CD8-positive, alpha-beta memory T cell (primary cell): ENCODE data around the gene SEMA3C. TPM values are rescaled to one million over a fixed set of nuclear protein-coding genes. Genes with fewer than 3 reads are reported as not detected.

ENCODE experiments used
- CTCF ChIA-PET: fragments of 350-600 bp; sonication (Branson Sonifier 250); formaldehyde crosslinking; loops from one replicate; lab custom pipeline; 2021; ENCODE audit warnings: antibody characterized with exemption; lab: Charles Lee
- POLR2A ChIA-PET: fragments of 350-600 bp; sonication (Branson Sonifier 250); formaldehyde crosslinking; loops from one replicate; lab custom pipeline; 2021; ENCODE audit warnings: antibody characterized with exemption; lab: Charles Lee
- DNase-seq, 5 donors: peaks; one replicate each; pipeline versions ENCODE4 v3.0.0 to v3.0.0-alpha.2; 2020 to 2022; ENCODE audit warnings: mixed read lengths in 1 of 5
- H3K27ac ChIP-seq: one replicate; pipeline ENCODE4 v1.7.0; 2013; ENCODE audit warnings: low read depth, mild to moderate bottlenecking, low read length, moderate library complexity
- H3K27me3 ChIP-seq: 2 replicates; pipeline ENCODE4 v1.7.0; 2013; ENCODE audit warnings: low read length, mild to moderate bottlenecking; ENCODE audit not compliant: insufficient read depth, poor library complexity, severe bottlenecking
- H3K36me3 ChIP-seq: 2 replicates; pipeline ENCODE4 v1.7.0; 2013; ENCODE audit warnings: mild to moderate bottlenecking, low read length, moderate library complexity; ENCODE audit not compliant: insufficient read depth
- H3K4me1 ChIP-seq: 2 replicates; pipeline ENCODE4 v1.7.0; 2013; ENCODE audit warnings: mild to moderate bottlenecking, low read length, moderate library complexity; ENCODE audit not compliant: insufficient read depth
- H3K4me3 ChIP-seq: 2 replicates; pipeline ENCODE4 v1.7.0; 2013; ENCODE audit warnings: mild to moderate bottlenecking, low read length
- H3K9me3 ChIP-seq: 2 replicates; pipeline ENCODE4 v1.7.0; 2013; ENCODE audit warnings: mild to moderate bottlenecking, low read length
- H3K27ac Mint-ChIP-seq, 8 donors: one replicate each; pipeline ENCODE4 v1.8.0; 2020 to 2021; ENCODE audit warnings: mixed read lengths in 8 of 8, mild to moderate bottlenecking in 6 of 8, inconsistent platforms in 3 of 8, moderate library complexity in 3 of 8
- H3K27me3 Mint-ChIP-seq, 2 donors: one replicate each; pipeline ENCODE4 v1.8.0; 2020 to 2021; ENCODE audit warnings: mixed read lengths in 2 of 2, mild to moderate bottlenecking in 1 of 2, moderate library complexity in 1 of 2
- H3K36me3 Mint-ChIP-seq, 3 donors: one replicate each; pipeline ENCODE4 v1.8.0; 2020 to 2021; ENCODE audit warnings: mixed read lengths in 3 of 3, inconsistent platforms in 1 of 3, mild to moderate bottlenecking in 1 of 3
- H3K4me1 Mint-ChIP-seq, 3 donors: one replicate each; pipeline ENCODE4 v1.8.0; 2020 to 2021; ENCODE audit warnings: mixed read lengths in 3 of 3, inconsistent platforms in 1 of 3, mild to moderate bottlenecking in 1 of 3
- H3K4me3 Mint-ChIP-seq, 7 donors: one replicate each; pipeline ENCODE4 v1.8.0; 2020 to 2021; ENCODE audit warnings: mixed read lengths in 7 of 7, mild to moderate bottlenecking in 6 of 7, moderate library complexity in 4 of 7, inconsistent platforms in 2 of 7
- H3K9me3 Mint-ChIP-seq, 5 donors: one replicate each; pipeline ENCODE4 v1.8.0; 2020 to 2022; ENCODE audit warnings: mixed read lengths in 5 of 5, mild to moderate bottlenecking in 3 of 5, moderate library complexity in 2 of 5, inconsistent platforms in 1 of 5
- polyA plus RNA-seq: library from polyadenylated mRNA; unstranded; fragments of 300-500 nt; fragmentation: Illumina TruSeq; gene quantifications from one replicate; pipeline ENCODE4 v1.2.3, GENCODE V29; 2021
- total RNA-seq, 2 experiments: library from RNA; stranded (reverse); gene quantifications; one replicate each; pipeline ENCODE4 v1.2.3, GENCODE V29; 2021

Gene SEMA3C
- total and polyA plus RNA-seq, 3 experiments from 2014 or later: not detected

GRCh38 chr7:80826520-80827238 lies 92.2 kb downstream of the SEMA3C start:
- Histone ChIP-seq H3K27me3 (no peaks in the 10 kb centered on the region), H3K36me3 (no peaks in the 10 kb centered on the region), H3K9me3 (no peaks in the 10 kb centered on the region), H3K4me3 (no peak overlapping the region), H3K4me1 (no peaks in the 10 kb centered on the region), H3K27ac (no peak overlapping the region)
- Mint-ChIP-seq H3K27ac (no peak overlapping the region), H3K9me3 (peaks cover 5 to 10% (median 8%) of the 10 kb centered on the region in 5 donors), H3K36me3 (no peaks in the 10 kb centered on the region), H3K27me3 (no peaks in the 10 kb centered on the region), H3K4me1 (no peaks in the 10 kb centered on the region), H3K4me3 (no peak overlapping the region)
- CTCF ChIA-PET: no interaction called here
- POLR2A ChIA-PET: no interaction called here
- DNase-seq: no peak

DNA sequence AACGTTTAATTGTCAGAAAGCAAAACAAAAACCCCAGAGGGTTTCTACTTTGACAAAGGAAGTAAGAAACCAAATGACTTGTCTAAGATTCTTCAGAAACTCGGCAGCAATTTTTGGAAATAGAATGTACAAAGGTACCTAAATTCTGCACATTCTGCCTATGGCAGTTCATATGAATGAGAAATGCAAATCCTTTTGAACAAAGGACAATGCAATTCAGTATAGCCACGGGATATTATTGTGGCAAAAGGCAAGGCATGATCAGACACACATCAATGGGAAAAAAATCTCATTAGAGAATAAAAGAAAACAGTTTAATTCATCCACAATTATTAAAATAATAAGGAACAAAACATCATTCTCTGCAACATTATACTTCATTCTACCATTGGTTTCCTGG lies 93.4 kb downstream of the SEMA3C start:
- H3K4me1 Mint-ChIP-seq: no peaks in the 10 kb centered on the region
- H3K36me3 Mint-ChIP-seq: no peaks in the 10 kb centered on the region
- H3K4me1 ChIP-seq: no peaks in the 10 kb centered on the region
- no peak overlapping the region for H3K4me3 Mint-ChIP-seq
- no peak for DNase-seq
- no peaks in the 10 kb centered on the region for H3K27me3 ChIP-seq
- ChIA-PET CTCF (no interaction called here), POLR2A (no interaction called here)
- no peaks in the 10 kb centered on the region for H3K27me3 Mint-ChIP-seq
- H3K27ac ChIP-seq: no peak overlapping the region
- H3K36me3 ChIP-seq: no peaks in the 10 kb centered on the region
- H3K9me3 Mint-ChIP-seq: peaks cover 3 to 11% (median 5%) of the 10 kb centered on the region in 5 donors
- no peak overlapping the region for H3K4me3 ChIP-seq
- no peaks in the 10 kb centered on the region for H3K9me3 ChIP-seq
- no peak overlapping the region for H3K27ac Mint-ChIP-seq

DNA sequence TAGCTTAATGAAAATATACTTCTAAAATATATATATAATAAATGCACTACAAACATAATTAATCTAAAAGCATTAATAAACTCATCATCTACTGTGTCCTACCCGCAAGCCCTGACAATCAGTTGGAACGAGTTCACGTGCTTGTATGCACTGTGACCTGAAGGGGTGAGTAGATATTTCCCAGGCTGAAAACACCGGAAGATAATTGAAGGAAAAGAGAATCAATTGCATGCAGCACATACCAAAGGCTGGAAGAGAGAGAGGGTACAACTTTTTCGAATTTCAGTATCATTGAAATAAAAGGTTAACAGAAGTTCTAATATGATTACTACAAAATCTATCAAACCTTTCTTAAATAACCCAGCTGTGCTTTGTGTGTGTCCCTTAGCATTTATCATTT lies 94.6 kb downstream of the SEMA3C start:
- Mint-ChIP-seq H3K4me1 (no peaks in the 10 kb centered on the region), H3K36me3 (no peaks in the 10 kb centered on the region), H3K27ac (no peak overlapping the region), H3K27me3 (no peaks in the 10 kb centered on the region), H3K9me3 (peaks cover 3 to 14% (median 6%) of the 10 kb centered on the region in 5 donors), H3K4me3 (no peak overlapping the region)
- H3K36me3 ChIP-seq: no peaks in the 10 kb centered on the region
- H3K4me3 ChIP-seq: no peak overlapping the region
- no peaks in the 10 kb centered on the region for H3K27me3 ChIP-seq
- no peaks in the 10 kb centered on the region for H3K9me3 ChIP-seq
- no peak overlapping the region for H3K27ac ChIP-seq
- no peaks in the 10 kb centered on the region for H3K4me1 ChIP-seq
- POLR2A ChIA-PET: no interaction called here
- CTCF ChIA-PET: no interaction called here
- DNase-seq: no peak

- H3K4me3 Mint-ChIP-seq: no peak overlapping the region
- Histone ChIP-seq H3K4me1 (no peaks in the 10 kb centered on the region), H3K36me3 (no peaks in the 10 kb centered on the region), H3K9me3 (no peaks in the 10 kb centered on the region), H3K27ac (no peak overlapping the region), H3K4me3 (no peak overlapping the region), H3K27me3 (no peaks in the 10 kb centered on the region)
- no peaks in the 10 kb centered on the region for H3K4me1 Mint-ChIP-seq
- CTCF ChIA-PET: no interaction called here
- H3K9me3 Mint-ChIP-seq: peaks cover 3 to 18% (median 6%) of the 10 kb centered on the region in 5 donors
- no peaks in the 10 kb centered on the region for H3K36me3 Mint-ChIP-seq
- no peak for DNase-seq
- POLR2A ChIA-PET: no interaction called here
- H3K27me3 Mint-ChIP-seq: no peaks in the 10 kb centered on the region
- H3K27ac Mint-ChIP-seq: no peak overlapping the region
Observed at GRCh38 chr7:80823057-80823456, 95.8 kb downstream of the SEMA3C start.

- H3K27me3 ChIP-seq: no peaks in the 10 kb centered on the region
- H3K4me1 ChIP-seq: no peaks in the 10 kb centered on the region
- H3K27ac ChIP-seq: no peak overlapping the region
- H3K36me3 Mint-ChIP-seq: no peaks in the 10 kb centered on the region
- ChIA-PET CTCF (no interaction called here), POLR2A (no interaction called here)
- peaks cover 3 to 19% (median 5%) of the 10 kb centered on the region in 5 donors for H3K9me3 Mint-ChIP-seq
- DNase-seq: no peak
- H3K4me1 Mint-ChIP-seq: no peaks in the 10 kb centered on the region
- no peaks in the 10 kb centered on the region for H3K27me3 Mint-ChIP-seq
- no peak overlapping the region for H3K4me3 ChIP-seq
- H3K4me3 Mint-ChIP-seq: no peak overlapping the region
- no peaks in the 10 kb centered on the region for H3K36me3 ChIP-seq
- no peaks in the 10 kb centered on the region for H3K9me3 ChIP-seq
- no peak overlapping the region for H3K27ac Mint-ChIP-seq
Observed at GRCh38 chr7:80821771-80822319, 97.0 kb downstream of the SEMA3C start.

GRCh38 chr7:80819503-80819902 lies 99.3 kb downstream of the SEMA3C start:
- Histone ChIP-seq H3K4me1 (no peaks in the 10 kb centered on the region), H3K27me3 (no peaks in the 10 kb centered on the region), H3K27ac (no peak overlapping the region), H3K4me3 (no peak overlapping the region), H3K36me3 (no peaks in the 10 kb centered on the region), H3K9me3 (no peaks in the 10 kb centered on the region)
- Mint-ChIP-seq H3K9me3 (peaks cover 2 to 35% (median 16%) of the 10 kb centered on the region in 5 donors), H3K36me3 (no peaks in the 10 kb centered on the region), H3K27ac (no peak overlapping the region), H3K4me3 (no peak overlapping the region), H3K27me3 (no peaks in the 10 kb centered on the region), H3K4me1 (no peaks in the 10 kb centered on the region)
- DNase-seq: no peak
- ChIA-PET CTCF (no interaction called here), POLR2A (no interaction called here)

- Mint-ChIP-seq H3K4me1 (no peaks in the 10 kb centered on the region), H3K27ac (no peak overlapping the region), H3K36me3 (no peaks in the 10 kb centered on the region), H3K4me3 (no peak overlapping the region), H3K9me3 (peaks cover 5 to 38% (median 24%) of the 10 kb centered on the region in 5 donors), H3K27me3 (no peaks in the 10 kb centered on the region)
- H3K27me3 ChIP-seq: no peaks in the 10 kb centered on the region
- no peaks in the 10 kb centered on the region for H3K4me1 ChIP-seq
- DNase-seq: no peak
- ChIA-PET POLR2A (no interaction called here), CTCF (no interaction called here)
- no peak overlapping the region for H3K27ac ChIP-seq
- H3K4me3 ChIP-seq: no peak overlapping the region
- H3K36me3 ChIP-seq: no peaks in the 10 kb centered on the region
- no peaks in the 10 kb centered on the region for H3K9me3 ChIP-seq
Observed at GRCh38 chr7:80818181-80818580, 100.7 kb downstream of the SEMA3C start.

DNA sequence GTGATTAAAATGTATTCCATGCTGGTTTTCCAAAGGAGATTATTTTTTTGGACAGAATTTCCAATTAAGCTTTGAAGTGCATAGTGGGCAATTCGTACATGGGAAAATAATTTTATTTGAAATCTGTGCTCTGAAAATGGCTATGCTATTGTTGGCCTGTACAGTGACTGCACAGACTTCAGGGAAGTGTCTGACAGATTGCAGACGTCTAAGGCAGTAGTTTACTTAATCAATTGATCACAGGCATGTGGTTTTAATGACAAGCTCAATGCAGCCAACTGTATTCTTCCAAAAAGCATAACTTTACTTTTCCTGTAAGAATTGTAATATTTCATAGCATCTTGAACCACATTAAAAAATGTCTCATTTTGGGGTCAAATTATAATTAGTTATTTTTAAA lies 102.0 kb downstream of the SEMA3C start:
- CTCF ChIA-PET: no interaction called here
- no peaks in the 10 kb centered on the region for H3K36me3 ChIP-seq
- H3K9me3 ChIP-seq: no peaks in the 10 kb centered on the region
- H3K27ac Mint-ChIP-seq: no peak overlapping the region
- no peak overlapping the region for H3K27ac ChIP-seq
- no peak for DNase-seq
- H3K27me3 ChIP-seq: no peaks in the 10 kb centered on the region
- no peak overlapping the region for H3K4me3 Mint-ChIP-seq
- H3K4me1 ChIP-seq: no peaks in the 10 kb centered on the region
- no peaks in the 10 kb centered on the region for H3K36me3 Mint-ChIP-seq
- no peak overlapping the region for H3K4me3 ChIP-seq
- POLR2A ChIA-PET: no interaction called here
- no peaks in the 10 kb centered on the region for H3K27me3 Mint-ChIP-seq
- no peaks in the 10 kb centered on the region for H3K4me1 Mint-ChIP-seq
- H3K9me3 Mint-ChIP-seq: peaks cover 11 to 39% (median 26%) of the 10 kb centered on the region in 5 donors
